CD8-positive, alpha-beta memory T cell (primary cell): Measurements from ENCODE around the gene LPCAT1. TPM values are rescaled to one million over a fixed set of nuclear protein-coding genes. Genes with fewer than 3 reads are reported as not detected.
A peak's percentile ranks its signal among the peaks of the same experiment; 100 is the strongest.

Experiments
- CTCF ChIA-PET: fragments of 350-600 bp; sonication (Branson Sonifier 250); formaldehyde crosslinking; loops from one replicate; lab custom pipeline; 2021; ENCODE audit warnings: antibody characterized with exemption; lab: Charles Lee
- POLR2A ChIA-PET: fragments of 350-600 bp; sonication (Branson Sonifier 250); formaldehyde crosslinking; loops from one replicate; lab custom pipeline; 2021; ENCODE audit warnings: antibody characterized with exemption; lab: Charles Lee
- DNase-seq, 5 donors: peaks; one replicate each; pipeline versions ENCODE4 v3.0.0 to v3.0.0-alpha.2; 2020 to 2022; ENCODE audit warnings: mixed read lengths in 1 of 5
- H3K27ac ChIP-seq: one replicate; pipeline ENCODE4 v1.7.0; 2013; ENCODE audit warnings: low read depth, mild to moderate bottlenecking, low read length, moderate library complexity
- H3K27me3 ChIP-seq: 2 replicates; pipeline ENCODE4 v1.7.0; 2013; ENCODE audit warnings: low read length, mild to moderate bottlenecking; ENCODE audit not compliant: insufficient read depth, poor library complexity, severe bottlenecking
- H3K36me3 ChIP-seq: 2 replicates; pipeline ENCODE4 v1.7.0; 2013; ENCODE audit warnings: mild to moderate bottlenecking, low read length, moderate library complexity; ENCODE audit not compliant: insufficient read depth
- H3K4me1 ChIP-seq: 2 replicates; pipeline ENCODE4 v1.7.0; 2013; ENCODE audit warnings: mild to moderate bottlenecking, low read length, moderate library complexity; ENCODE audit not compliant: insufficient read depth
- H3K4me3 ChIP-seq: 2 replicates; pipeline ENCODE4 v1.7.0; 2013; ENCODE audit warnings: mild to moderate bottlenecking, low read length
- H3K9me3 ChIP-seq: 2 replicates; pipeline ENCODE4 v1.7.0; 2013; ENCODE audit warnings: mild to moderate bottlenecking, low read length
- H3K27ac Mint-ChIP-seq, 8 donors: one replicate each; pipeline ENCODE4 v1.8.0; 2020 to 2021; ENCODE audit warnings: mixed read lengths in 8 of 8, mild to moderate bottlenecking in 6 of 8, inconsistent platforms in 3 of 8, moderate library complexity in 3 of 8
- H3K27me3 Mint-ChIP-seq, 2 donors: one replicate each; pipeline ENCODE4 v1.8.0; 2020 to 2021; ENCODE audit warnings: mixed read lengths in 2 of 2, mild to moderate bottlenecking in 1 of 2, moderate library complexity in 1 of 2
- H3K36me3 Mint-ChIP-seq, 3 donors: one replicate each; pipeline ENCODE4 v1.8.0; 2020 to 2021; ENCODE audit warnings: mixed read lengths in 3 of 3, inconsistent platforms in 1 of 3, mild to moderate bottlenecking in 1 of 3
- H3K4me1 Mint-ChIP-seq, 3 donors: one replicate each; pipeline ENCODE4 v1.8.0; 2020 to 2021; ENCODE audit warnings: mixed read lengths in 3 of 3, inconsistent platforms in 1 of 3, mild to moderate bottlenecking in 1 of 3
- H3K4me3 Mint-ChIP-seq, 7 donors: one replicate each; pipeline ENCODE4 v1.8.0; 2020 to 2021; ENCODE audit warnings: mixed read lengths in 7 of 7, mild to moderate bottlenecking in 6 of 7, moderate library complexity in 4 of 7, inconsistent platforms in 2 of 7
- H3K9me3 Mint-ChIP-seq, 5 donors: one replicate each; pipeline ENCODE4 v1.8.0; 2020 to 2022; ENCODE audit warnings: mixed read lengths in 5 of 5, mild to moderate bottlenecking in 3 of 5, moderate library complexity in 2 of 5, inconsistent platforms in 1 of 5
- polyA plus RNA-seq: library from polyadenylated mRNA; unstranded; fragments of 300-500 nt; fragmentation: Illumina TruSeq; gene quantifications from one replicate; pipeline ENCODE4 v1.2.3, GENCODE V29; 2021
- total RNA-seq, 2 experiments: library from RNA; stranded (reverse); gene quantifications; one replicate each; pipeline ENCODE4 v1.2.3, GENCODE V29; 2021

LPCAT1 gene
- total and polyA plus RNA-seq, 3 experiments from 2014 or later, result 92.5 to 101 (median 95.9) TPM

- Mint-ChIP-seq H3K4me3 (peak overlapping the region in 5 of 7 donors; percentile 24 to 84 (median 64)), H3K27ac (peak overlapping the region in 1 of 8 donors; percentile 4), H3K4me1 (peaks cover 27 to 44% (median 31%) of the 10 kb centered on the region in 3 donors), H3K27me3 (peaks cover 33 to 54% of the 10 kb centered on the region in 2 donors), H3K9me3 (peaks cover 0 to 8% (median 6%) of the 10 kb centered on the region in 5 donors), H3K36me3 (peaks cover 0 to 5% (median 0%) of the 10 kb centered on the region in 3 donors)
- ChIA-PET CTCF (no interaction called here), POLR2A (no interaction called here)
- Histone ChIP-seq H3K4me1 (peaks cover 14% of the 10 kb centered on the region), H3K9me3 (no peaks in the 10 kb centered on the region), H3K27me3 (peaks cover 13% of the 10 kb centered on the region), H3K4me3 (no peak overlapping the region), H3K27ac (no peak overlapping the region), H3K36me3 (no peaks in the 10 kb centered on the region)
- DNase-seq, result no peak
These were observed 79.2 kb downstream of the LPCAT1 start for GRCh38 chr5:1444361-1445189.

GRCh38 chr5:1443991-1444360 lies 79.8 kb downstream of the LPCAT1 start:
- Histone ChIP-seq H3K36me3 (no peaks in the 10 kb centered on the region), H3K27me3 (peaks cover 13% of the 10 kb centered on the region), H3K4me1 (peaks cover 14% of the 10 kb centered on the region), H3K9me3 (no peaks in the 10 kb centered on the region), H3K27ac (no peak overlapping the region), H3K4me3 (no peak overlapping the region)
- peak overlapping the region in 5 of 7 donors; percentile 24 to 68 (median 44) for H3K4me3 Mint-ChIP-seq
- peaks cover 34 to 56% of the 10 kb centered on the region in 2 donors for H3K27me3 Mint-ChIP-seq
- POLR2A ChIA-PET, result no interaction called here
- peak overlapping the region in 1 of 8 donors; percentile 4 for H3K27ac Mint-ChIP-seq
- peaks cover 26 to 38% (median 28%) of the 10 kb centered on the region in 3 donors for H3K4me1 Mint-ChIP-seq
- DNase-seq, result no peak
- H3K9me3 Mint-ChIP-seq, result peaks cover 0 to 8% (median 6%) of the 10 kb centered on the region in 5 donors
- CTCF ChIA-PET, result no interaction called here
- H3K36me3 Mint-ChIP-seq, result peaks cover 0 to 5% (median 0%) of the 10 kb centered on the region in 3 donors

DNA sequence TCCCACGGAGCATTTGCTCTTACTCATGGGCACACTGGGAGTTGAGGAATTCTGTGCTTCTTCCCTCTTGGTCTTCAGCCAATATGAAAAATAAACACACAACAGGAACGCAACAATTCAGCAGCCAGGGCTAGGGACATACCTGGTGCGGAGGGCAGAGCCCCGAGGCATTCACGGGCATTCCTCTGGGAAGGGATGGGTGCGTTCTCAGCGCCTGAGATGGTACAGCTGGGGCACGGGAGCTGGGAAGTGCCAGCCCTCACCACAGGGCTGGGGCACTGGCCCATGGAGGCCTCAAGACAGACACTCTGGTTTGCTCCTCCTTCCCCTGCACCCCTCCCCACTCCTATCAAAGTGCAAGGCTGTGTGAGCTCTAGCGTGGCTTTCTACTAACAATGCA lies 80.6 kb downstream of the LPCAT1 start:
- Mint-ChIP-seq H3K27me3 (peaks cover 34 to 59% of the 10 kb centered on the region in 2 donors), H3K9me3 (peaks cover 0 to 8% (median 6%) of the 10 kb centered on the region in 5 donors), H3K27ac (no peak overlapping the region), H3K4me3 (no peak overlapping the region), H3K36me3 (peaks cover 0 to 5% (median 0%) of the 10 kb centered on the region in 3 donors), H3K4me1 (peaks cover 19 to 30% (median 20%) of the 10 kb centered on the region in 3 donors)
- H3K27me3 ChIP-seq, result peaks cover 13% of the 10 kb centered on the region
- no peaks in the 10 kb centered on the region for H3K36me3 ChIP-seq
- no peak overlapping the region for H3K4me3 ChIP-seq
- CTCF ChIA-PET, result no interaction called here
- peaks cover 7% of the 10 kb centered on the region for H3K4me1 ChIP-seq
- no peak for DNase-seq
- no peak overlapping the region for H3K27ac ChIP-seq
- H3K9me3 ChIP-seq, result no peaks in the 10 kb centered on the region
- POLR2A ChIA-PET, result no interaction called here

- no peak overlapping the region for H3K4me3 Mint-ChIP-seq
- H3K27me3 Mint-ChIP-seq, result peaks cover 34 to 65% of the 10 kb centered on the region in 2 donors
- peaks cover 12 to 23% (median 13%) of the 10 kb centered on the region in 3 donors for H3K4me1 Mint-ChIP-seq
- Histone ChIP-seq H3K36me3 (no peaks in the 10 kb centered on the region), H3K9me3 (no peaks in the 10 kb centered on the region), H3K27me3 (peaks cover 13% of the 10 kb centered on the region), H3K4me1 (peaks cover 2% of the 10 kb centered on the region), H3K27ac (no peak overlapping the region), H3K4me3 (no peak overlapping the region)
- CTCF ChIA-PET, result no interaction called here
- DNase-seq, result no peak
- H3K9me3 Mint-ChIP-seq, result peaks cover 0 to 8% (median 6%) of the 10 kb centered on the region in 5 donors
- H3K36me3 Mint-ChIP-seq, result peaks cover 0 to 5% (median 0%) of the 10 kb centered on the region in 3 donors
- no peak overlapping the region for H3K27ac Mint-ChIP-seq
- POLR2A ChIA-PET, result no interaction called here
These were observed 81.3 kb downstream of the LPCAT1 start for GRCh38 chr5:1442222-1443145.

DNA sequence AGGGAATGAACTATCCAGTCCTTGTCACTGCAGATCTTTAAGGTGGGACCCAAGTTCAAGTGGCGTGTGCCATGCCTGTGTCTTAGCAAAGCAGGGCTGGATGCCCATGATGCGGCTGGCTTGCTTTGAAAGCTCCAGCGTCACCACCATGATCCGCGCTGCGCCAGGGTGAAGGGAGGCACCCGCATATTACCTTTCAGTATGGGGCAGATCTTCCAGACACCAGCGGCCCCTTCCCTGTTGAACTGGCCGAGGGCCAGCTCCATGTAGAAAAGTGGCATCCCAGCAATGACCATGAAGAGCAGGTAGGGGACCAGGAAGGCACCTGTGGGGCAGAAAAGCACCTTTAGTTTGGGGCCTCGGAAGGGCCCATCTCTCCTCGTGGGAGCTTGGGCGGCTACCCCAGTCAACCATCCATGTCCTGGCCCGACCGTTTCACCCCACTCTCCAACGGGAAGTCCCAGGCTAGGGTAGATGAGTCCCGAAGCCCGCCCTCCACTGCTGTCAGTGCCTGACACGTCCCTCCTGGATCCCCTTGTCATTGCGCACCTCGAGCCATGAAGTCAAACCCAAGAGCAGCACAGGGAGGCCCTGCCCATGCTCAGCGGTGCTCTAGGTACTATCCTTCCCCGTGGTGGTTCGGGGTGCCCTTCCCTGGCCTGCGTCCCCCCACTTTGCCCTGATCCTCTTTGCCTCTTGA lies 82.4 kb downstream of the LPCAT1 start:
- Mint-ChIP-seq H3K27ac (no peak overlapping the region), H3K9me3 (peaks cover 0 to 8% (median 6%) of the 10 kb centered on the region in 5 donors), H3K4me3 (no peak overlapping the region), H3K36me3 (peaks cover 0 to 5% (median 0%) of the 10 kb centered on the region in 3 donors), H3K27me3 (peaks cover 36 to 64% of the 10 kb centered on the region in 2 donors), H3K4me1 (peaks cover 5 to 14% (median 6%) of the 10 kb centered on the region in 3 donors)
- Histone ChIP-seq H3K27me3 (peaks cover 13% of the 10 kb centered on the region), H3K27ac (no peak overlapping the region), H3K9me3 (no peaks in the 10 kb centered on the region), H3K4me3 (no peak overlapping the region), H3K4me1 (no peaks in the 10 kb centered on the region), H3K36me3 (no peaks in the 10 kb centered on the region)
- ChIA-PET POLR2A (no interaction called here), CTCF (no interaction called here)
- DNase-seq, result no peak

GRCh38 chr5:1440098-1440493 lies 83.7 kb downstream of the LPCAT1 start:
- Histone ChIP-seq H3K9me3 (no peaks in the 10 kb centered on the region), H3K4me1 (no peaks in the 10 kb centered on the region), H3K4me3 (no peak overlapping the region), H3K27ac (no peak overlapping the region), H3K27me3 (peaks cover 13% of the 10 kb centered on the region), H3K36me3 (no peaks in the 10 kb centered on the region)
- Mint-ChIP-seq H3K9me3 (peaks cover 0 to 8% (median 6%) of the 10 kb centered on the region in 5 donors), H3K27ac (no peak overlapping the region), H3K4me3 (no peak overlapping the region), H3K4me1 (peaks cover 5 to 14% (median 6%) of the 10 kb centered on the region in 3 donors), H3K27me3 (peaks cover 36 to 64% of the 10 kb centered on the region in 2 donors), H3K36me3 (peaks cover 0 to 5% (median 0%) of the 10 kb centered on the region in 3 donors)
- ChIA-PET CTCF (no interaction called here), POLR2A (no interaction called here)
- no peak for DNase-seq

DNA sequence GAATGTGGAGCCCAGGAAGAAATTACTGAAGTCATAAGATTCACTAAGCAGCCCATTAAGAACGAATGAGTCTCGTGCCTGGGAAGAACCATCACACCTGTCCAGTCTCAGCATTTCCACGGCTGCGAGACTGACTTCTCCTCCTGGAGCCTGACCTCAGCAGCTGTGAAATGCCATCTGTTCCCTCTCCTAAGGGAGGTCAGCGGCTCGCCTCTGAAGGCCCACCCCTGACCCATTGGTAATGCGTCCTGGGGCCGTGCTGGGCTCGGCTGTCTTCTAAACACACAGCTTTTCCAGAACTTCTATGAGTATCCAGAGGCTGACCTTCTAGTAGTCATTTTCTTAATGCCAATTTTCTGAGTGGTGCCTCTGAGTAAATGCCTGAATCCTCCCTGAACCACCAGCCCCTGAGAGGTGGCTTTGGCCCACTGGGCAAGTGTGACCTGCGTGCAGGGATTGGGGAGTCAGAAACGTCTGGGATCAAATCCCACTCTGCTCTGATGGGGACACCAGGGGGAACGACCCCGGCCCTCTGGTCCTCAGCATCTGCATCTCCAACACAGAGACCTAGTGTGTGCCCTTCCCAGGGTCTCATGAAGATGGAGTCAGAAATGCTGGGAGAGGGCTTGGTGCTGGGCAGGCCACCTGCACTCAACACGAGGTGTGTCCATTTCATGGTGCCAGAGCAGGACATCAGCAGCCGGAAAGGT lies 84.2 kb downstream of the LPCAT1 start:
- Histone ChIP-seq H3K9me3 (no peaks in the 10 kb centered on the region), H3K4me3 (no peak overlapping the region), H3K36me3 (no peaks in the 10 kb centered on the region), H3K4me1 (no peaks in the 10 kb centered on the region), H3K27me3 (peaks cover 13% of the 10 kb centered on the region), H3K27ac (no peak overlapping the region)
- peaks cover 34 to 62% of the 10 kb centered on the region in 2 donors for H3K27me3 Mint-ChIP-seq
- peaks cover 0 to 8% (median 6%) of the 10 kb centered on the region in 5 donors for H3K9me3 Mint-ChIP-seq
- H3K36me3 Mint-ChIP-seq, result peaks cover 0 to 5% (median 0%) of the 10 kb centered on the region in 3 donors
- ChIA-PET POLR2A (no interaction called here), CTCF (no interaction called here)
- H3K4me3 Mint-ChIP-seq, result no peak overlapping the region
- no peak for DNase-seq
- no peak overlapping the region for H3K27ac Mint-ChIP-seq
- peaks cover 4 to 10% (median 5%) of the 10 kb centered on the region in 3 donors for H3K4me1 Mint-ChIP-seq
